ENCODE data around the gene MS4A3. TPM values are rescaled to one million over a fixed set of nuclear protein-coding genes. Genes with fewer than 3 reads are reported as not detected.

The MS4A3 gene
- total RNA-seq, 1 experiment from 2014 or later: not detected

DNA sequence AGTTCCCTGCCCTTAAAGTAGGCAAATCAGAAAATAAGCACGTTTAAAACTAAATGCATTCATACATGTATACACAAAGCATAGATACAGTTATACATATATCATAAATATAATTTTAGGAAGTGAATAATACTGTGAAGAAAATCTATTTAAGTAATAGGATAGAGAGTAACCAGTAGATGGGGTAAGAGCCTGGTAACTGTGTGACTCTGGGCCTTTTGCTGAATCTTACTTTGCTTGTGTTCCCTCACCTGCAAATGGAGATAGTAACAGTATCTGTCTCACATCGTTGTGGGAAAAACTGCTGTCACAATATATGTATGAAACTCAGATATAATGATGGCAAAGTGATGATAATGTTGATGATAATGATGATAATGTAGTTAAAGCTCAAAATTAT is 61.9 kb downstream of the MS4A3 start:
- Histone ChIP-seq H4K91ac (ENCODE audit: insufficient read length, low read depth, low read length) (no peak overlapping the region), H2BK120ac (ENCODE audit: low read depth, low read length, poor library complexity, severe bottlenecking) (no peak overlapping the region), H3K9me3 (ENCODE audit: control insufficient read depth, low read depth, low read length) (no peaks in the 10 kb centered on the region), H2BK12ac (ENCODE audit: insufficient read length, low read depth, low read length) (no peak overlapping the region), H3K18ac (ENCODE audit: insufficient read length, low read depth, low read length) (no peak overlapping the region), H2BK20ac (ENCODE audit: low read depth, low read length, poor library complexity, severe bottlenecking) (no peak overlapping the region), H2AFZ (ENCODE audit: low read length) (no peak overlapping the region), H3K27ac (ENCODE audit: insufficient read length, low read depth, low read length) (no peak overlapping the region), H2BK5ac (ENCODE audit: insufficient read length, low read length) (no peak overlapping the region), H2BK15ac (ENCODE audit: low read depth, low read length) (no peak overlapping the region), H2AK5ac (ENCODE audit: insufficient read length, low read length) (no peak overlapping the region), H3T11ph (ENCODE audit: low read length) (no peak overlapping the region), H4K20me1 (ENCODE audit: control insufficient read depth, insufficient read depth, insufficient read length) (no peaks in the 10 kb centered on the region), H3K27me3 (ENCODE audit: insufficient read depth, low read length) (no peaks in the 10 kb centered on the region), H3K79me1 (ENCODE audit: insufficient read depth, low read depth, low read length, poor library complexity, severe bottlenecking) (no peaks in the 10 kb centered on the region), H4K5ac (ENCODE audit: insufficient read length, low read depth, low read length) (no peak overlapping the region), H4K8ac (replicated peaks; ENCODE audit: insufficient read length, low read depth, low read length) (no peak overlapping the region), H3K23ac (ENCODE audit: insufficient read length, low read depth, low read length) (no peak overlapping the region), H3K4ac (ENCODE audit: low read depth, low read length) (no peak overlapping the region), H3K79me2 (ENCODE audit: insufficient read depth, low read length) (no peaks in the 10 kb centered on the region), H3K4me1 (ENCODE audit: insufficient read depth, low read length) (no peaks in the 10 kb centered on the region), H3K56ac (ENCODE audit: insufficient read length, low read depth, low read length) (no peak overlapping the region), H3K4me2 (ENCODE audit: insufficient read depth, insufficient read length, low read length) (no peak overlapping the region), H3K23me2 (ENCODE audit: insufficient read length, low read depth, low read length, poor library complexity, severe bottlenecking) (no peaks in the 10 kb centered on the region), H3K14ac (ENCODE audit: insufficient read depth, low read length) (no peak overlapping the region), H3K9ac (ENCODE audit: extremely low read depth, insufficient read length, low read length) (no peak overlapping the region)
- TF ChIP-seq, protein P1, sequence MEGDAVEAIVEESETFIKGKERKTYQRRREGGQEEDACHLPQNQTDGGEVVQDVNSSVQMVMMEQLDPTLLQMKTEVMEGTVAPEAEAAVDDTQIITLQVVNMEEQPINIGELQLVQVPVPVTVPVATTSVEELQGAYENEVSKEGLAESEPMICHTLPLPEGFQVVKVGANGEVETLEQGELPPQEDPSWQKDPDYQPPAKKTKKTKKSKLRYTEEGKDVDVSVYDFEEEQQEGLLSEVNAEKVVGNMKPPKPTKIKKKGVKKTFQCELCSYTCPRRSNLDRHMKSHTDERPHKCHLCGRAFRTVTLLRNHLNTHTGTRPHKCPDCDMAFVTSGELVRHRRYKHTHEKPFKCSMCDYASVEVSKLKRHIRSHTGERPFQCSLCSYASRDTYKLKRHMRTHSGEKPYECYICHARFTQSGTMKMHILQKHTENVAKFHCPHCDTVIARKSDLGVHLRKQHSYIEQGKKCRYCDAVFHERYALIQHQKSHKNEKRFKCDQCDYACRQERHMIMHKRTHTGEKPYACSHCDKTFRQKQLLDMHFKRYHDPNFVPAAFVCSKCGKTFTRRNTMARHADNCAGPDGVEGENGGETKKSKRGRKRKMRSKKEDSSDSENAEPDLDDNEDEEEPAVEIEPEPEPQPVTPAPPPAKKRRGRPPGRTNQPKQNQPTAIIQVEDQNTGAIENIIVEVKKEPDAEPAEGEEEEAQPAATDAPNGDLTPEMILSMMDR (conservative IDR thresholded peaks at IDR 0.05): peak; percentile 41; the same call in 2 of the 3 replicates
- Mint-ChIP-seq H3K27ac (no peak overlapping the region), H3K9me3 (peaks cover 1 to 2% of the 10 kb centered on the region in 2 experiments; a peak in 4 of 5 replicates), H3K27me3 (ENCODE audit: low read depth) (no peaks in the 10 kb centered on the region), H3K4me3 (no peak overlapping the region), H3K4me1 (peaks cover 30 to 35% of the 10 kb centered on the region in 2 experiments), H3K36me3 (ENCODE audit: insufficient read depth in 1 of 3, low read depth in 3 of 3) (peaks cover 0 to 5% (median 1%) of the 10 kb centered on the region in 3 experiments; a peak in 2 of 7 replicates)
- no peak for DNase-seq
- no CpG with 5 or more reads among the region's 2 CpGs for WGBS (ENCODE audit: extremely low coverage, insufficient read length, low lambda C conversion rate)

Data from H9 (cell line).